ENCODE results near the gene EFL1.
"Not testable (repeated sequence)": the region's sequence is repeated elsewhere in the genome, so short reads cannot be mapped to it uniquely, and the experiment has no call there.

EFL1 gene

DNA sequence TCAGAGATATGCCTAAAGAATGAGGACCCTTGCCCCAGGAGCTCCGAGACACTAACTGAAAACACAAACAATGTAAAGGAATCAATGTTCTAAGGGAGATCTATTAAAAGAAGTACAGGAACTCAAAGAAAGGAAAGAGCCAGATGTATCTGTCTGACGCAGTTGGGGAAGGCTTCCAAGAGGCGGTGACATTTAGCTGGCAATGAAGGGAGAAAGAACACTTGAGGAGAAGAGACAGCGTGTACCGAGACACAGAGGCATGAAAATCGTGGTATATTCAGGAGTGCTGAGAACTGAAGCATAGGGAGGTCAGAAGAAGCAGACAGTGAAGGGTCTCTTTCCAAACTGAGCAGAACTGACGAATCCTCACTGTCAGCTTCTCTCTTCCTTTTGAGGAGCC, 66.7 kb downstream of the EFL1 start:
- FAIRE-seq: not testable (repeated sequence)

DNA sequence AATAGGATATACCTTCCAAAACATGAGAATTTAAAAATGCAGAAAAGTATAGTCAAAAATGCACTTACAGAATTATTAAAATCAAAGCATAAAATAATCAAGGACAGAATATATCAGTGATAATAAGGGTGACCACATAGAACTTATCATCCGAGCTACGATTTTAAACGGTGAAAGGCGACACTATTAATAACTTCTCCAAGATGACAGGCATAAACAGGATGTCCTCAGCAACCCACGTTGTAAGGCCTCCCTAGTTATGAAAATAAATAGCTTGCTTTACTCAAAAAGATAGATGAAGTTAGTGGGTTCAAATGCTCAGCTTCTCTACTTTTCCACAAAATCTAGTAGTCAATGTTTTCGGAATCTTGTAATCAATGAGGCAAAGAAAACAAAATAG, 68.0 kb downstream of the EFL1 start:
- FAIRE-seq: not testable (repeated sequence)

DNA sequence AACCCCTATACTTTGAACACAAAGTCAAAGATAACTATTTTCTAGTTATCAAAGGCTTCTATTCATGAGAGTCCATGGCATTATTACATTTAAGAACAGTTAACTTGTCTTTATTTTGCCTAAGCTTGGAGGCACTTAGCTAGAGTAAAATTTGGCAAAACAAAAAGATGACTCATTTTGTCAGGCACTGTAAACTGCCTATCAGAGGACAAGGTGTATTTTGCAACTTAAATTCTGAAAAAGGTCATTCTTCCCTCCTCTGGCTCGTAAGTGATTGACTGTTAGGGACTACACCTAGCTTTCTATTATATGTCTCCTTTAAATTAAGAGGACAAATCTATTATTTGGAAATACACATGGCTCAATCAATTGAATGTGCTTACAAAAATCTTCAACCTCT, 69.1 kb downstream of the EFL1 start:
- not testable (repeated sequence) for FAIRE-seq

DNA sequence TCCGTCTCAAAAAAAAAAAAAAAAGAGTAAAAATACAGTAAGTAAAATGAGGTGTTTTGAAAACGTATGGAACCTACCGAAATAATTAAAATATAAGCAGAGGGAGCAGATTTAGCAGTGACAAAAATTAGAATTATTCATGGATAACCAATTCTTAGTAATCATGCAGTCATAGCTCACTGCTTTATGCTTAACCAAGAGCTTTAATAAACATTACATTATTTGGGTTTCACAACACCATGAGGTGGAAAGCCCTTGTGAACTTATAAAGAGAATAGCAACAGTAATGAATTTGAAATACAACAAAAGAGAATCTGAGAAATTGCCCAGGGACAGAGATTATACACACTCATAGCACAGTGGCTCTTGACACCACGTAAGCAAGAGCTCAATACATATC, 70.1 kb downstream of the EFL1 start:
- FAIRE-seq: not testable (repeated sequence)

DNA sequence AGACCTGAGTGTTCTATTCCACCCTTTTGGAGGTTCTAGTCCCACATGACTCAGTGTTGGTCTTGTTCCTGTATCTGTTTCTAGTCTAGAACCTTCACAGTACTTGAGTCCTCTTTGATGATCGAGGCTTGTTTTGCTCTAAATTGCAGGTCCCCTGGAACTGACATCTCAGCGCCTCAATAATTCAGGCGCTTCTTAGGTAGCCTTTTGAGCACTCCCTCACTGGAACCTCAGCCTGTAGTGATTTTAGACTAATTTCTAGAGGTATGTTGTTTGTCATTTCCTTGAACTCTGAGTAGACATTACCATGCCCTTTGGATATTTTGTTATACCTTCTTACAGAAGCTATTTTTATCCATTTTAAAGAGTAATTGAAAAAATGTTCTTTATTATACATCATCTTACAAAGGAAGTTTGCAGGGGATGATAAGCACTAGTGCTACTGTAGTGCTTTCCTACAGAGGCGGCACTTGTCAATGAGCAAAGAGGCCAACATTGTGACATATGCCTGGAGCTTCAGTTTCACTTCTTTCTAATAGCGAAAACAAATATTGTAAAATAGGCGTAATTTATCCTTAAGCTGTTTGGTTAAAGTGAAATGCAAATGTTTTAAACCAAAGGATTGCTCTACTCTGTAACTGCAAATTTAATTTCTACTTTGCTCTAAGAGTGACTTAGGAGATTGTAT, 75.7 kb downstream of the EFL1 start:
- no peak for FAIRE-seq

DNA sequence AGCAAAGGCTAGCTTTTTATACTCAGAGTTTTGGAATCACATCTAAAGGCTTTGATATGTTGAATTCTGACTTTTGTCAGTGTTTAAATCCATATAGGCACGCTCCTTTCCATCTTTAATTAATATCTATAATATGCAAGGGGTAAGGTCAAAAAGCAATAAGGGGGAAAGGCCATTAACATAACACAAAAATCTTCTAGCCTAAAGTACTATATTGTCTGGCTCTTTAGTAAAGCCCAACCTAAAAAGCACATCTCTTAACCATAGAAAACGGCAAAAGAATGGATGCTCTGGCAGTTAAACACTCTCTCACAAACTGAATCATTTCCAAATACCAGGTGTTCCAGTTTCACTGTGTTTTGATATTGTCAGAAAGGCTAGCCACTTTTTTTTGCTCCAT, 76.4 kb downstream of the EFL1 start:
- no peak for FAIRE-seq

DNA sequence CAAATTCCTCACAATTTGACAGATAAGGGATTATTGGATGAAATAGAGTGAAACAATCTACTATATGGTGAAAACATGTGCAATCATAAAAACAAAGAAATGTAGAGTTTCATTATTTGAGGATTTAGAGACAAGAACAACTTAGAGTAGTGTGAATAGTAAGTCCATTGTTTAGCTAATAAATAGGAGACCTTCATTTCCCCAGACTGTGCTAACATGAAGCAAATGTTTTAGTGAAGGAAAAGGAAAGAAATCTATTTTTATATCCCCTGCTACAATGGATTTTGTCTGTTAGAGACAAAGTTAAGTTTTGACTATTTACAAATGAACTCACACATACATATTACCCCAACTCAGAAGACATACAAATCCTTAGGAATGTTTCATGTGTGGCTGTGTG, 77.8 kb downstream of the EFL1 start:
- FAIRE-seq: no peak

DNA sequence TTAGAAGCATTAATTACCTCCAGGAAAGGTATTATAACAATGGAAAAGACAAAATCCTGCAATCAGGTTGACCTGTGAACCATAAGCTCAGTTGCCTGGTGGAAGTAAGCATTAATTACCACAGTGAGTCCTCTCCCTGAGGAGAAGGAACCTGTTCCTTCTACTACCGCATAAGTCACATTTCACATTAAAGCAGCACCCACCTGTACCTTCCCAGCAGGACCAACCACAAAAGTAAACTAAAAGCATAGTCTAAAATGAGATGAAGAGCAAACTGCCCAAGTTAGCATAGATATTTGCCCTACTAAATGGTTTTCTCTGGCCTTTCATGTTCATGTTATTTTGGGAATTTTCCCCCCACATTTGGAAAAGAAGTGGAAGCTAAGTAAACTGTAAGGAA, 78.2 kb downstream of the EFL1 start:
- no peak for FAIRE-seq

DNA sequence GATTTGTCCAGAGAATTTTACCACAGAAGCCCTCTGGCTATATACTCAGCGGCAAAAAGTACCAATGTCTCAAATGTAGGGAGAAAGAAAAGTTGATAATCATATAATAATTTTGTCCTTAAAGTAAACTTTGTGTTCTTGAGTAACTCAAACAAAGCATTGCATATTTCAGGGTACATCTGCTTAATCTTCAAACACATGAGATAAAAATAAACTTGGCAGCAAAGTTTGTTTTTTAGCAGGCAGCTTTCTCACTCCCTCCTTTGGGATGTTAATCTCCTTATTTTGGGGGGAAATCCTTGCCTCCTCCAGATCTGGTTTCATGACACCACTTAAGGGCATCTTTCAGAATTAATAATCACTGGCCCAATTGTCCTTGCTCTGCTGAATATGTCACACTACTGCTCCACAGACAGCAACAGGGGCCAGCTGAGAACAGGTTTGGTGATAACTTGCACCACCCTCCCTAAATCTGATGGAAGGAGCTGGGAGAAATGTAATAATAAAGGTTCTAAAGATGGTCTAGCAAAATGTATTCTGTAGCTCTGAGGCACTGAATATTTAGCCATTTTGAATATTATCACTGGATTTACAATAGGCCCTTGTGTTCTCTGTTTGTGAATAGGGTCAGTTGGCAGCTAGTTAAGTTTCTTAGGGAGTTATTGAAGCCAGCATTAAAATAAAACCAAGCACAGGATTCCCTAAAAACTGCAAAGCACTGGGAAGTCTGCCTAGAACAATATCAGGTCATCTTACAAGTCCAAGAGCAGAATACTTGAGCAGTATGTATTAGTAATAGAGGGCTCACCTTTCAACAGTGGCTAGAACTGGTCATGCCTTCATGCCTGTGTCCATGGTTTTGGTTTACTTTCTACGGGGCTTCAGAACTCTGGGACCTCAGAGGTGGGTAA, 79.2 kb downstream of the EFL1 start:
- no peak for FAIRE-seq

DNA sequence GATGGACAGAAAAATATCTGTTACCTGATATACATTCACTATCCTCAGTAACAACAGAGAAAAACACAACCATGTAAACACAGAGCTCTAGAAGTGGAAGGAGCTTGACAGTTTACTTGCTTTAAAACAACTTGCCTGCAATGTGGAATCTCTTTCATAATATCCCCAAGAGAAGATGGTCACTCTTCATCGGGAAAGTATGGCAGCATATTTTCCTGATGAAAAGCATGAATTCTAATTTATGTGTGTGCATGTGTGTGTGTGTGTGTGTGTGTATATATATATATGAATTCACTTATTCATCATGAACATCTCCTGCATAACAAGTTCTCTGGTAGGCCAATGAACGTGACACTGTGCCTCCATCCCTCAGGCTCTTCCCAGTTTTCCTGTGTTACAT, 81.2 kb downstream of the EFL1 start:
- FAIRE-seq: no peak

DNA sequence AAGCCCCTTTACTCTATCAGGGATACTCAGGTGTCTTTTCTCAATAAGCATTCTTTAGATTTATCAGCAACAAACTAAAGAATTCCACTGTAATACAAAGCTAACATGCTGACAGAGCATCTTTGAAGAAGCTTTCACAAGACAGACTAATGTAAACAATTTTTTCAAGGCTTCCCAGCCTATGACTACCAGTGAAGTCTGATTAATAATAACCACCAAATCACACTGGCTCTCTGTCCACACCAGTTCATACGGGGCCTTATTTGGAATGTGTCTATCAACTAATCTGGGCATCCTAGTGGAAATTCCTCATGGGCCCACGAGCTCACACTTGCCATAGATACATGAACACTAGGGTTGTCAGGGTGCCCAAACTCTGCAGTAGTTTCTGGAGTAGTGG, 84.5 kb downstream of the EFL1 start:
- FAIRE-seq: no peak

DNA sequence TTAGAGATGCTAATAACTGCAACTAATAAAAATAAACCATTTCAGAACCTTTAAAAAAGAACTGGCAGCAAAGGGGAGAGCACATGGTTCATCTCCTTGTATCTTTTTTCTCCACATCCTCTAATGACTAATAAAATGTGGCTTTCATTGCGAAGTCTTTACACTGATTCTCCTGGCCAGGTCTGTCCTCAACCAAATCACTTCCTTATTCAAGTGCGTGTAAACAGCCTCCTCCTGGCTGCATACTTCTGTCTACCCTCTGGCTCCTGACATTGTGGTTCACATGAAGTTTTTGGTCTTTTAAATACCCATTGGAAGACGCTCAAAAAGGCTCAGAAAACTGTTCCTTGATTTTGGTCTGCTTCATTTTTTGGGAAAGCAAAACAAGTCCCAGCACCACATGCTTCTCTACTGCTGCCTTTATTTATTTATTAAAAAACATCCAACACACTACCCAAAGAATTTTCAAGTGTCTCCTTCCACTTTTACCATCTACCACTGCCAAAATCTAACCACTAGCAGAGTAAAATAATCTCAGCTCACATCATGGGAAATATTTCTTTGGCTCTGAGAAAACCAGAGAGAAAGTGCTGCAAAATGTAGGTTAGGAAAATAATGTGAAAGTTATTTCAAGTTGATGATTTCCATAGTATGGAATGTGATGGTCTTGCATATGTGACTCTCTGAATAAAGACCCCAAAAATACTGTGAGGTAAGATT, 85.1 kb downstream of the EFL1 start:
- FAIRE-seq: no peak

DNA sequence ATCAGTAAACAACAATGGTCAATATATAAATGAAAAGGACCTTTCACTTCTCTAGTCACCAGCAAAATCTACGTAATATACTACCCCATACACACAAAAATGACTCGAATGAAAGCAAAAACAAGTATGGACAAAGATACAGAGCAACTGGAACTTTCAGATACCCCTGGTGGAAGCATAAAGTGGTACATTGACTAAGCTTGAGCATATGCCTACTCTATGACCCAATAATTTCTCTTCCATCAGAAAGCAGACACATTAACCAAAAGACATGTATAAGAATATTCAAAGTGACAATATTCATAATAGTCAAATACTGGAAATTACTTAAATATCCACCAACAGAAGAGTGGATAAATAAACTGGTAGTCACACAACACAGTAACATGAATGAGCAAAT, 86.0 kb downstream of the EFL1 start:
- no peak for FAIRE-seq

DNA sequence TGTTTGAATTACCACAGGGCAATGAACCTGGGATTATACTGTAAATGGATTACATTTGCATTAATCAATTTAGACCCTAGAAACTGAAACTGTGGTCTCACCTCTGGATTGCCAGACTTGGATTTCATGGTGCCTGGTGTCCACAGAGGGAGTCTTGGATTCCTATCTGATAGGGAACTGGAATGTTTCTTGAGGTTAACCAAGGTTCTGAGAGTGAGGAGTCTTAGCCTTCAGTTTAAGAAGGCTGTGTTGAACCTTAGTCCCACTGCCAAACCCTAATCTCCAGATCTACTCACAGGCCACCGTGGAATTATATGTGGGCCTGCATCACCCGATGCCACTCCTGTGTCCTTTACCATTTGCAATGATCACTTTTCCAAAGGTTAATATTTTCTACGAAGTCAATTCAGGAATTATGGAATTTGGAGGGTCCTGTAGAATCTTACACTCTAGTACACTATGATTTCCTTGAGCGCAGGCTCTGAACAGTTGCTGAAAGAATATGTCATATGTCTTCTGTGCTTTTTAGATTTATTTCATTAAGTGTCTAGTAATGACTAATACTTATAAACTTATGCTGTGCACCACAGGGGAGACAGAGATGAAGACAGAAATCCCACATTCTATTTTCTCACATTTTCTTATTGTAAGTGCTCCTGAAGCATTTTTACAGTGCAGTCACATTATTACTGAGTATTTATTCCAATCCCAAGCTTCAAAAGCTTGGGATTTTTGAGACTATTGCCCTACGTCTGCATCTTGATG, 87.9 kb downstream of the EFL1 start:
- FAIRE-seq: no peak

DNA sequence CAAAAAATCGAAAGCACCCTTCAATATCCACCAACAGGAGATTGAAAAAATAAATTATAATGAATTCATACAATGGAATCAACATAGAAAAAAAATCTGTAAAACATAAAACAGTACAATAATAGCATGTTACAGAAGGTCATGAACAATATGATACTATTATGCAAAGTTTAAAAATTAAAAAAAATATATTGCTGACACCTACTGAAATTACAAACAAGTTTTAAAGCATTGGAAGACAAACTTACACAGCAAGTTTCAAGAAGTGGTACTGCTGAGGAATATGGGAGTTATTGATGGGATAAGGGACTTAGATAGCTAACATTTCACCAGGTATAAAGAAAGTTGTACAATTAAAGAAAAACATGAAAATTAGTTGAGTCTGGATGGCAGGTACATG, 89.4 kb downstream of the EFL1 start:
- FAIRE-seq: no peak

DNA sequence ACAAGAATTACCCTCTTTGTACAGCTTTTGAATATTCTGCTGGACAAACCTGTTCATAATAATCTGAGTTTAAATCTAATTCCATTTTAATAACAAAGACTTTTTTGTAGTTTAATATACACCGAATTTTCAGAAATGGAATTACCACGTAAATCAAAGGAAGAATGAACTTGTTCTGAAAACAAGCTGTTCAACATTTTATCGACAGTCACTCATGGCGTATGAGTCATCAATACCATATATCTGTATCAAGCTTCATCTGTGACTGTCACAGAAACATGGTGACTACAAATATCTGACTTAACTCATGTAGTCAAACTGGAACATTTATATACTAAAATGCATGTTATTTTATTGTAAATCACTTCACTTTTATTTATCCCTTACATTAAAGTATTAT, 90.0 kb downstream of the EFL1 start:
- no peak for FAIRE-seq

DNA sequence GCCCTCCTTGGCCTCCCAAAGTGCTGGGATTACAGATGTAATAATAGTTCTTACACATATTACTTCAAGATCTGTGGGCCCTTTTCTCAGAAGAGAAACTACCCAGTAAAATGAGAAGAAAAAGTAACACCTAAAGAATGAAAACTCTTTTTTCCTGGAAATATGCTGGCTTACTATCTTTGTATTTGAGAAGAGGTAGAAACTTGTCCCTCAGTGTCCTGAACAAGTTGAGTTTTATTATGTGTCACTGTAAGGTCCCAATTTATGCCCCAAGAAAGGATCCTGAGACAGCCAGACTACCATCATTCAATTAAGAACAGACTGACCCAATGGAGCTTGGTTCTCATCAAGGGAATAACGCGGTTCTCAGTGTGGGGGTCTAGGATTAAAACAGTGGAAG, 93.8 kb downstream of the EFL1 start:
- no peak for FAIRE-seq

DNA sequence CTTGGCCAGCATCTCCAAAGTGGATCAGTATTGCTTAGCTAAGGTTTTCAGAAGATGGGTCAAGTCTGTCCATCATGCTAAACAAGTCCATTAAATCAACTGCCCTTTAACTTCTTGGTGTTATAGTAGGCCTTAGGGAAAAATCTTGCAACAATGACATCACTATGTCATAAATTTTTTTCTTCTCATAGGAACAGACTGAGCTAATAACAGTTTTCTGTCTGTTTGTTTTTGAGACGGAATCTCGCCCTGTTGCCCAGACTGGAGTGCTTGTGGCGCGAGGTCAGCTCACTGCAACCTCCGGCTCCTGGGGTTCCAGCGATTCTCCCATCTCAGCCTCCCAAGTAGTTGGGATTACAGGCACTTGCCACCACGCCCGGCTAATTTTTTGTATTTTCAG, 94.2 kb downstream of the EFL1 start:
- no peak for FAIRE-seq

DNA sequence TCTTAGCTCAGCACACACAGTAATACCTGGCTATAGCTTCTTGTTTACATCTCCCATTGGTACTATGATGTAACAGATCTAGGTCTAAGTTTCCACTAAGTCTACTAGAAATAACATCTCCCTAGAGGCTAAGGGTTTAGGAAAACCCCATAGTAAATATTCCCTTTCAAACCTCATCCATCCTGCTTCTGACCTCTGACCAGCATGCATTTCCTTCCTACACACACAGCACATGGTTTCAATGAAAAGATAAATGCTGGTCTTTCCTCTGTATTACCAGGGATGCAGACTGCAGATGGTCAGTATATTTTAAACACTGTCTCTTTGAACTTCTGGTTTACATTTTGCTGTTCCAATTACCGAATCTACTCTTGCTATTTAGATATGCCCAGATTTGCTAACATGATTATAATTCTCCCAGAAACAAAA, 96.6 kb downstream of the EFL1 start:
- FAIRE-seq: no peak

DNA sequence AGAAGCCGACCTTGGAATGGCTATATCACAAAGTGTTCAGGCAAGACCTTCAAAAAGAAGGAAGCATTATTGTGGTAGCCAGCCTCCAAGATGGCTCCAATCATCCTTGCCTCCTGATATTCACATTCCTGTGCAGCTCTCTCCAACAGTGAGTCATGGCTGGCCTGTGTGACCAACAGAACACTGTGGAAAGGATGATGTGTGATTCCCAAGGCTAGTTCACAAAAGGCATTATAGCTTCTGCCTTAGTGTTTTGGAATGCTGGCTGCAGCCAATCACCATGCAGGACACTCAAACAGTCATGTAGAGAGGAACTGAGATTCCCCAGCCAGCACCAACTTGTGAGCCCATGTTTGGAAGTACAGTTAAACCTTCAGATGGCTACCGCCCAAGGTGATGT, 102.6 kb downstream of the EFL1 start:
- no peak for FAIRE-seq

DNA sequence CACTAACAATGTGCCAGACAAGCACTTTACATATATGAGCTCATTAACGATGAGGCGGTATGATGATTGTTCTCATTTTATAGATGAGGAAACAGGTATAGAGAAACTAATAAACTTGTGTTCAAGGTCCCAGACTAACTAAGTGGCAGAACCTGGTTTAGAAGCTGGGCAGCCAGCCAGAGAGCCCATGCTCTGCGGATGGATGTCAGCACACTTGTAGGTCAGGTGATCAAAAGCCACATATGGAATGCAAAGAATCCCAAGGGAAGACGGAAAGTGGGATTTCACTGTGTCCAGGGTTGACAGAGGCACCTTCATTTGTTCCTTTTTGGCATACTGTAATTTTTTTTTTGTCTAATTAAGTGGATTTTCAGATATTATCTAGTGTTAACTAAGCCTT, 103.7 kb downstream of the EFL1 start:
- FAIRE-seq: no peak

DNA sequence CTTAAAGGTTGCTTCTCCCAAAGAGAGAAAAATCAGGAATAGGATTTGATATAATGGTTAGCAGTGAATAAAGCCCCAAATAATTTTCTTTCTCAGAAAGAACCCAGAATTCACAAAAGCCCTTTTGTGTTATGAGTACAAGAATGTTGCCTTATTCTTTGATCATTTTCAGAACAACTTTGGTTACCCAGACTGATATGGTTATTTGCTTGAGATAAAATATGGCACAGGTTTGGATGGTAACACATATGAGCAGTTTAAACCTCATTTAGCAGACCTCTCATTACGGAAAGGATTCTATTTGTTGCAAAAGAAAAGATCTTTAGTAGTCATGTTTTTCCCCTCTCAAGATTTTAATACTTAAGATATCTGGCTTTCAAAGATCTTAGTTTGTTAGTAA, 111.9 kb downstream of the EFL1 start:
- FAIRE-seq: no peak

DNA sequence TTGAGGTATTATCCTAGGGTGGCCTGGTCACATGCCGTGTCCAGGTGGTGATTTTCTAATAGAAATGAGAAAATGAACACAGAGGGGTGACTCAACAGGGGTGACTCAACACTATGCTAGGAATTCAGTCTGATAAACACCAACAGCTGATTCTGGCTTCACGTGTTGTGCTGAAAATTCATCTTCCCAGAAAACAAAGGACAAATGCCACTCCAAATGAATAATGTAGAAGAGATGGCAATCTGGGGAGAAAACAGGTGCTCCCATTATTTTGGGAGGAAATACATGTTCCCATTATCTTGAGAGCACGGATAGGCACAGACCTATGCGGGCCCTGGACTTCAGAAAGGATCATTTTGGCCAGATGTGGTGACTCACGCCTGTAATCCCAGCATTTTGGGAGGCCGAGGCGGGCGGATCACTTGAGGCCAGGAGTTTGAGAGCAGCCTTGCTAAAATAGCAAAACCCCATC, 115.5 kb downstream of the EFL1 start:
- FAIRE-seq: no peak

Measured in colon (tissue), 2 donors.